IPS-18a (cell line): Measurements from ENCODE around the gene PLA2G2C.
"Not testable (repeated sequence)": the region's sequence is repeated elsewhere in the genome, so short reads cannot be mapped to it uniquely, and the experiment has no call there.

Experiments
- H3K27ac ChIP-seq: one replicate; pipeline ENCODE4 v1.5.1; 2013; ENCODE audit warnings: low read length
- H3K27me3 ChIP-seq: one replicate; pipeline ENCODE4 v1.6.1; 2013; ENCODE audit warnings: mild to moderate bottlenecking, low read length; ENCODE audit not compliant: control insufficient read depth, insufficient read depth
- H3K36me3 ChIP-seq: one replicate; pipeline ENCODE4 v1.6.1; 2013; ENCODE audit warnings: low read depth, low read length; ENCODE audit not compliant: control insufficient read depth
- H3K4me1 ChIP-seq: one replicate; pipeline ENCODE4 v1.6.1; 2013; ENCODE audit warnings: low read depth, low read length; ENCODE audit not compliant: control insufficient read depth
- H3K4me3 ChIP-seq: one replicate; pipeline ENCODE4 v1.5.1; 2013; ENCODE audit warnings: low read length
- H3K9ac ChIP-seq: one replicate; pipeline ENCODE4 v1.6.1; 2013; ENCODE audit warnings: mild to moderate bottlenecking, low read length, moderate library complexity
- H3K9me3 ChIP-seq: one replicate; pipeline ENCODE4 v1.6.1; 2013; ENCODE audit warnings: low read depth, low read length; ENCODE audit not compliant: control insufficient read depth

PLA2G2C gene

GRCh38 chr1:20137604-20138003 lies 48.7 kb downstream of the PLA2G2C start:
- Histone ChIP-seq H3K27ac (no peak overlapping the region), H3K27me3 (no peaks in the 10 kb centered on the region), H3K36me3 (no peaks in the 10 kb centered on the region)

DNA sequence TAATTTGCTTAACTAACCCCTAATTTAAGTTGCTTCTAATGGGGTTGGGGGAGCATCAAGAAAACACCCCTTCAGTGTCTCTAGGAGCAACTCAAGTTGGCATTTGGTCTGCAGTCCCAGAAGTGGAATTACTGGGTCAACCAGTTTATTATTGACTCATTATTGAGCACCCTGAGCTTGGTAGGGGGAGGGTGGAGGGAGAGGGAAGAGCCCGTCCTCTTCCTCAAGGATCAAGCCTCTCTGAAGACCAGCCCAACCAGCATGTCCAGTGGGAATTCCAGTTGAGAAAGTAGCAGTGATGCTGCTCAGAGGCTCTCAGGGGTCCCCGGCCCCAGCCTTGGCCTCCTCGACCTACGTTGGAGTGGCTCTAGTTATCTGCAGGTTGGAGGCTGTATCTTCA lies 49.3 kb downstream of the PLA2G2C start:
- Histone ChIP-seq H3K4me1 (no peaks in the 10 kb centered on the region), H3K9me3 (no peaks in the 10 kb centered on the region), H3K27ac (no peak overlapping the region), H3K9ac (no peak overlapping the region), H3K36me3 (no peaks in the 10 kb centered on the region), H3K4me3 (no peak overlapping the region), H3K27me3 (no peaks in the 10 kb centered on the region)

More at GRCh38 chr1:20137604-20138003, 48.7 kb downstream of the PLA2G2C start:
- Histone ChIP-seq H3K4me1 (no peaks in the 10 kb centered on the region), H3K9me3 (no peaks in the 10 kb centered on the region), H3K9ac (no peak overlapping the region), H3K4me3 (no peak overlapping the region)

DNA sequence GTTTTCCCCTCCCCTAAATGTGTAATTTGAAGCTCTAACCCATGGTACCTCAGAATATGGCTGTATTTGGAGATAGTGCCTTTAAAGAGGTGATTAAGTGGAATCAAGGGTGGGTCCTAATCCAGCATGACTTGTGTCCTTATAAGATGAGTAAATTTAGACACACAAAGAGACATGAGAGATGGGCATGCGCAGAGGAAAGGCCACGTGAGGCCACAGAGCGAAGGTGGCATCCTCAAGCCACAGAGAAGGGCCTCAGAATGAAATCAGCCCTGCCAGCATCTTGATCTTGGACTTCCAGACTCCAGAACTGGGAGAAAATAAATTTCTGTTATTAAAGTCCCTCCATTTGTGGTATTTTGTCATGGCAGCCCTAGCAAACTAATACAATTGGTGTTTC lies 50.1 kb downstream of the PLA2G2C start:
- Histone ChIP-seq H3K9ac (no peak overlapping the region), H3K9me3 (no peaks in the 10 kb centered on the region), H3K4me3 (no peak overlapping the region), H3K4me1 (no peaks in the 10 kb centered on the region), H3K27ac (no peak overlapping the region), H3K27me3 (no peaks in the 10 kb centered on the region), H3K36me3 (no peaks in the 10 kb centered on the region)

- Histone ChIP-seq H3K27me3 (no peaks in the 10 kb centered on the region), H3K4me3 (no peak overlapping the region), H3K36me3 (no peaks in the 10 kb centered on the region), H3K9me3 (no peaks in the 10 kb centered on the region), H3K9ac (no peak overlapping the region), H3K4me1 (no peaks in the 10 kb centered on the region), H3K27ac (no peak overlapping the region)
Measured at GRCh38 chr1:20134995-20135394, 51.3 kb downstream of the PLA2G2C start.

GRCh38 chr1:20130518-20130917 lies 55.8 kb downstream of the PLA2G2C start:
- H3K9ac ChIP-seq, H3K9me3 ChIP-seq, H3K27ac ChIP-seq, H3K36me3 ChIP-seq, H3K27me3 ChIP-seq, H3K4me1 ChIP-seq, H3K4me3 ChIP-seq: not testable (repeated sequence)

- no peaks in the 10 kb centered on the region for H3K4me1 ChIP-seq
Measured at GRCh38 chr1:20126806-20127440, 59.4 kb downstream of the PLA2G2C start.

DNA sequence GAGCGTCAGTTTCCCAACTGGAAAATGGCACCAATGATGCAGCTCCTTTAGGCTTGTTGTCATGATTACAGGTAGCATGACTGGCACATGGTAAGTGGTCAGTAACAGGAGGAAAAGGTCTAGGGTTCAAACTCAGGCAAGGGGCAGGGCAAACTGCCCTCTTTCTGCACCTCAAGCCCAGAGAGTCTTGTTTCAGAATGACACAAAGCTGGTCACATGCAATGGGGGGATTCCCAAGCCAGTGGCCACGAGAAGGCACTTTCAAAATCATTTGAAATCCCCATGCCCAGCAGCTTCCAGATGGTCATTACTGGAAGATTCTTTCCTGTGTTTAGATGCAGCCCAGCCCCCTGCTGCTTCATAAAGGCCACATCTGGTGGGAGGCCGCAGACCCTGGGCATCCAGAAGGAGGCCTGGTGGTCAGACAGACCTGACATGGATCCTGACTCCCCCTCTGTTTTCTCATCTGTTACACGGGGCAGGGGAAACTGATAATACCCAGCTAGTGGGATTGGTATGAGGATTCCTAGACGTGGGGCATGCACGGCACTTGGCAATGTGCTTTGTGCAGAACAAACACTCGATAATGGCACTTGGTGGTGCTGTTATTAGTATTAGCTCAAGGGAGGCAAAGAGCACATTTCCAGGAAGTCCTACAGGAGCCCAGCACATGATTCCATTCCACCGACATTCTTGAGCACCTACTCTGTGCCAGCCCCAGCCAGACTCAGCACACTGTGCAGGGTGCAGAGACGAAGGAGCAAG lies 60.1 kb downstream of the PLA2G2C start:
- Histone ChIP-seq H3K9ac (no peak overlapping the region), H3K4me1 (no peaks in the 10 kb centered on the region), H3K9me3 (no peaks in the 10 kb centered on the region), H3K4me3 (no peak overlapping the region), H3K27ac (no peak overlapping the region), H3K36me3 (no peaks in the 10 kb centered on the region), H3K27me3 (no peaks in the 10 kb centered on the region)

More at GRCh38 chr1:20126806-20127440, 59.4 kb downstream of the PLA2G2C start:
- H3K27ac ChIP-seq: no peak overlapping the region
- no peaks in the 10 kb centered on the region for H3K9me3 ChIP-seq
- H3K36me3 ChIP-seq: no peaks in the 10 kb centered on the region
- no peaks in the 10 kb centered on the region for H3K27me3 ChIP-seq
- no peak overlapping the region for H3K9ac ChIP-seq
- no peak overlapping the region for H3K4me3 ChIP-seq

GRCh38 chr1:20125100-20125499 lies 61.2 kb downstream of the PLA2G2C start:
- Histone ChIP-seq H3K27ac (no peak overlapping the region), H3K4me1 (no peaks in the 10 kb centered on the region)

DNA sequence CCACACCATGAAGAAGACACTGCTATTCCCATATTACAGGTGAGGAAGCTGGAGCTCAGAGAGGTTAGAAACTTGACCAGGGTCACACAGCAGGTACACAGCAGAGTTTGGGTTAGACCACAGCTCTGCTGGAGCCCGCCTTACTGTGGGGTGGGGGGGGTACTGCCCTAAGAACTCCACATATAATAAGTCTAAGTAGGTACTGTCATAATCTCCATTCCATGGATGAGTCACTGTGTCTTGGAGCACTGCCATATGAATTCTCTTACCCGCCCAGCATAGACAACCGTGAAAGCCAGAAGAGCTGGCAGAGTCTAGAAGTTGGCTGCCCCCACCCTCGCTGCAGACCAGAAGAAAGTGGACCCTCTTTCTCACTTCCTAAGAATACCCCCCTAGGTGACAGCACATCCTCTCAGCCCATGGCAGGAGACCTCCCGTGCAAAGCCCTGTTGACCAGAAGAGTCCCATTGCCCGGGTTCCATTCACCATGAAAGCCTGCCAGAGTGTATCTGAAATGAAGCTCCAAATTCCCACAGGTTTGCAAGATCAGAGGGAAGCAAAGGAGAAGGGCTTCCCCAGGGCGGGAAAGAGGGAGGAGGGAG lies 61.8 kb downstream of the PLA2G2C start:
- Histone ChIP-seq H3K27ac (no peak overlapping the region), H3K36me3 (no peaks in the 10 kb centered on the region), H3K4me3 (no peak overlapping the region), H3K9me3 (no peaks in the 10 kb centered on the region), H3K9ac (no peak overlapping the region), H3K27me3 (no peaks in the 10 kb centered on the region), H3K4me1 (no peaks in the 10 kb centered on the region)

More at GRCh38 chr1:20125100-20125499, 61.2 kb downstream of the PLA2G2C start:
- Histone ChIP-seq H3K36me3 (no peaks in the 10 kb centered on the region), H3K4me3 (no peak overlapping the region), H3K9me3 (no peaks in the 10 kb centered on the region), H3K27me3 (no peaks in the 10 kb centered on the region), H3K9ac (no peak overlapping the region)

- no peak overlapping the region for H3K27ac ChIP-seq
- H3K4me1 ChIP-seq: no peaks in the 10 kb centered on the region
Measured at GRCh38 chr1:20123722-20124455, 62.4 kb downstream of the PLA2G2C start.

DNA sequence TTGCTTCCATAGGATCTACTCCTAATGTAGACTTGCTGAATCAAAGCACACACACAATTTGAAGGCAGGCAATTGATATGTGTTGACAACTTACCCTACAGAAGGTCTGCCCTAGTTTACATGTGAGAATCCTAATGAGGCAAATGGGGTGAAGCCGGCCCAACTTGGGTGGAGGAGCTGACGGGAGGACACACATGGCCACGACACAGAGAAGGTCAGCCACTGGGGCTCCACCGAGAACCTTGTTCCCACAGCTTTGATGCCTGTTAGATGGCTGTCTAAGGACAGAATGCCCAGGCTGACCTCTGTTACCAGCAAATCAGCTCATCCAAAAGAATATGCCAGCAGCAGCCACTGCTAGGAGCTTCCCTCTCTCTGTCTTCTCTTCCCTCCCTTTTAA lies 65.5 kb downstream of the PLA2G2C start:
- no peaks in the 10 kb centered on the region for H3K9me3 ChIP-seq

More at GRCh38 chr1:20123722-20124455, 62.4 kb downstream of the PLA2G2C start:
- Histone ChIP-seq H3K36me3 (no peaks in the 10 kb centered on the region), H3K4me3 (no peak overlapping the region), H3K9me3 (no peaks in the 10 kb centered on the region), H3K9ac (no peak overlapping the region), H3K27me3 (no peaks in the 10 kb centered on the region)

More for the DNA sequence above, 65.5 kb downstream of the PLA2G2C start:
- Histone ChIP-seq H3K36me3 (no peaks in the 10 kb centered on the region), H3K4me1 (no peaks in the 10 kb centered on the region), H3K4me3 (no peak overlapping the region), H3K27me3 (no peaks in the 10 kb centered on the region), H3K27ac (no peak overlapping the region), H3K9ac (no peak overlapping the region)
